AG09309 (cell line): Measurements from ENCODE around the gene PTPRG.

ENCODE experiments used
- DNase-seq: peaks from one replicate; pipeline ENCODE4 v3.0.0-alpha.2; 2010; ENCODE audit warnings: low read depth
- H3K4me3 ChIP-seq: 2 replicates; pipeline ENCODE4 v1.5.1; 2011; ENCODE audit warnings: mild to moderate bottlenecking, low read depth, low read length, moderate library complexity; ENCODE audit not compliant: control insufficient read depth
- CTCF ChIP-seq: IDR thresholded peaks from 2 replicates; pipeline ENCODE4 v1.5.1; 2011; ENCODE audit warnings: mild to moderate bottlenecking, low read depth, low read length, inconsistent platforms; ENCODE audit not compliant: insufficient read depth, control insufficient read depth; ENCODE audit errors: missing control alignments

The PTPRG gene

GRCh38 chr3:61872077-61872706 lies 310.8 kb downstream of the PTPRG start:
- H3K4me3 ChIP-seq: no peak overlapping the region
- DNase-seq: no peak
- no peak for TF ChIP-seq CTCF

- no peak for TF ChIP-seq CTCF
Observed at GRCh38 chr3:61875046-61875844, 313.9 kb downstream of the PTPRG start.

GRCh38 chr3:61875976-61876671 lies 314.8 kb downstream of the PTPRG start:
- no peak for DNase-seq
- no peak for TF ChIP-seq CTCF
- no peak overlapping the region for H3K4me3 ChIP-seq

More at GRCh38 chr3:61875046-61875844, 313.9 kb downstream of the PTPRG start:
- no peak for DNase-seq
- no peak overlapping the region for H3K4me3 ChIP-seq

GRCh38 chr3:61876797-61877196 lies 315.4 kb downstream of the PTPRG start:
- H3K4me3 ChIP-seq: no peak overlapping the region
- DNase-seq: peak; percentile 67
- TF ChIP-seq CTCF: no peak

- peak; percentile 8 for TF ChIP-seq CTCF
- no peak overlapping the region for H3K4me3 ChIP-seq
- DNase-seq: peak; percentile 23
Observed at GRCh38 chr3:61877359-61878138, 316.2 kb downstream of the PTPRG start.

- no peak for TF ChIP-seq CTCF
- no peak overlapping the region for H3K4me3 ChIP-seq
Observed at GRCh38 chr3:61882253-61882652, 320.9 kb downstream of the PTPRG start.

More at GRCh38 chr3:61882253-61882652, 320.9 kb downstream of the PTPRG start:
- no peak for DNase-seq
